Prostate gland (tissue), 2 donors: ENCODE measurements around the gene KCTD15.

Source experiments
- CTCF ChIP-seq, 4 experiments: fragments of 200-600 bp in 2 of 4; fragments of 450-650 bp in 2 of 4; sonication (generic) in 2 of 4; IDR thresholded peaks; 1 replicate in 3 of 4; 2 replicates in 1 of 4; pipeline ENCODE4 v1.5.1; 2016 to 2019; ENCODE audit warnings: antibody characterized with exemption in 4 of 4, mild to moderate bottlenecking in 2 of 4, moderate library complexity in 2 of 4
- POLR2A ChIP-seq: fragments of 450-650 bp; IDR thresholded peaks from one replicate; pipeline ENCODE4 v1.6.1; 2016; ENCODE audit warnings: antibody characterized with exemption, mild to moderate bottlenecking
- POLR2AphosphoS5 ChIP-seq: sonication (generic); formaldehyde crosslinking; IDR thresholded peaks from one replicate; pipeline ENCODE4 v1.6.1; 2017; ENCODE audit warnings: antibody characterized with exemption

- TF ChIP-seq CTCF (IDR thresholded peaks at IDR 0.05): no peak
- TF ChIP-seq POLR2AphosphoS5: no peak
- no peak for TF ChIP-seq POLR2A
Observed at GRCh38 chr19:33801411-33801810, 4.7 kb downstream of the KCTD15 start.
